Erythroblast (primary cell): Measurements from ENCODE around the gene ITIH1.

Source experiments
- GATA1 ChIP-seq: IDR thresholded peaks from 2 replicates; pipeline ENCODE4 v1.6.1; 2011; ENCODE audit warnings: low read depth, mild to moderate bottlenecking, control low read depth, low read length, moderate library complexity
- POLR2A ChIP-seq: IDR thresholded peaks from 2 replicates; pipeline ENCODE4 v1.6.1; 2011; ENCODE audit warnings: mild to moderate bottlenecking, low read length

GRCh38 chr3:52839892-52840545 is 62.6 kb downstream of the ITIH1 start:
- TF ChIP-seq POLR2A (no peak), GATA1 (no peak)
